Activated CD4-positive, alpha-beta memory T cell treated with anti-CD3 and anti-CD28 coated beads, Interleukin-2, amount 10 ng/mL, durations not matched to agents 7 days and 5 days (primary cell): ENCODE results near the gene PTPRU. TPM values are rescaled to one million over a fixed set of nuclear protein-coding genes. Genes with fewer than 3 reads are reported as not detected.

Source experiments
- CTCF ChIA-PET: fragments of 350-600 bp; sonication (Branson Sonifier 250); formaldehyde crosslinking; loops from one replicate; lab custom pipeline; 2021; ENCODE audit warnings: antibody characterized with exemption, inconsistent platforms; lab: Charles Lee
- POLR2A ChIA-PET: fragments of 350-600 bp; sonication (Branson Sonifier 250); formaldehyde crosslinking; loops from one replicate; lab custom pipeline; 2021; ENCODE audit warnings: antibody characterized with exemption; lab: Charles Lee
- DNase-seq: peaks from one replicate; pipeline ENCODE4 v3.0.0-alpha.2; 2020
- H3K27ac Mint-ChIP-seq: one replicate; pipeline ENCODE4 v1.8.0; 2021; ENCODE audit warnings: mild to moderate bottlenecking, mixed read lengths
- H3K27me3 Mint-ChIP-seq: one replicate; pipeline ENCODE4 v1.8.0; 2021; ENCODE audit warnings: mixed read lengths
- H3K36me3 Mint-ChIP-seq: one replicate; pipeline ENCODE4 v1.8.0; 2021; ENCODE audit warnings: low read depth, mixed read lengths
- H3K4me1 Mint-ChIP-seq: one replicate; pipeline ENCODE4 v1.8.0; 2021; ENCODE audit warnings: mixed read lengths
- H3K4me3 Mint-ChIP-seq: one replicate; pipeline ENCODE4 v1.8.0; 2021; ENCODE audit warnings: mild to moderate bottlenecking, mixed read lengths
- H3K9me3 Mint-ChIP-seq: one replicate; pipeline ENCODE4 v1.8.0; 2021; ENCODE audit warnings: mixed read lengths
- total RNA-seq, 2 experiments: library from RNA; stranded (reverse); gene quantifications; one replicate each; pipeline ENCODE4 v1.2.3, GENCODE V29; 2021

The PTPRU gene
- total RNA-seq, 2 experiments from 2014 or later = 0.13 to 0.68 TPM

- DNase-seq = no peak
- ChIA-PET CTCF (no interaction called here), POLR2A (no interaction called here)
- peaks cover 9% of the 10 kb centered on the region for H3K27me3 Mint-ChIP-seq
- H3K36me3 Mint-ChIP-seq = no peaks in the 10 kb centered on the region
- H3K4me1 Mint-ChIP-seq = no peaks in the 10 kb centered on the region
- no peaks in the 10 kb centered on the region for H3K9me3 Mint-ChIP-seq
- H3K27ac Mint-ChIP-seq = no peak overlapping the region
- no peak overlapping the region for H3K4me3 Mint-ChIP-seq
Measured at GRCh38 chr1:29251164-29252124, 15.1 kb downstream of the PTPRU start.

GRCh38 chr1:29253180-29253579, 16.9 kb downstream of the PTPRU start:
- ChIA-PET POLR2A (no interaction called here), CTCF (no interaction called here)
- H3K9me3 Mint-ChIP-seq = no peaks in the 10 kb centered on the region
- no peak overlapping the region for H3K4me3 Mint-ChIP-seq
- no peak overlapping the region for H3K27ac Mint-ChIP-seq
- DNase-seq = no peak
- peaks cover 14% of the 10 kb centered on the region for H3K27me3 Mint-ChIP-seq
- no peaks in the 10 kb centered on the region for H3K4me1 Mint-ChIP-seq
- H3K36me3 Mint-ChIP-seq = no peaks in the 10 kb centered on the region

GRCh38 chr1:29254346-29254745, 18.0 kb downstream of the PTPRU start:
- Mint-ChIP-seq H3K9me3 (no peaks in the 10 kb centered on the region), H3K36me3 (no peaks in the 10 kb centered on the region), H3K4me3 (no peak overlapping the region), H3K27me3 (peaks cover 23% of the 10 kb centered on the region), H3K4me1 (no peaks in the 10 kb centered on the region), H3K27ac (no peak overlapping the region)
- no peak for DNase-seq
- POLR2A ChIA-PET = no interaction called here
- CTCF ChIA-PET = no interaction called here

- Mint-ChIP-seq H3K27me3 (peaks cover 21% of the 10 kb centered on the region), H3K4me1 (peaks cover 2% of the 10 kb centered on the region), H3K4me3 (no peak overlapping the region), H3K36me3 (no peaks in the 10 kb centered on the region), H3K9me3 (no peaks in the 10 kb centered on the region), H3K27ac (no peak overlapping the region)
- CTCF ChIA-PET = no interaction called here
- POLR2A ChIA-PET = no interaction called here
- no peak for DNase-seq
Measured at GRCh38 chr1:29255134-29255666, 18.9 kb downstream of the PTPRU start.

- Mint-ChIP-seq H3K4me1 (peaks cover 3% of the 10 kb centered on the region), H3K27ac (no peak overlapping the region), H3K27me3 (peaks cover 32% of the 10 kb centered on the region), H3K9me3 (no peaks in the 10 kb centered on the region), H3K36me3 (no peaks in the 10 kb centered on the region), H3K4me3 (no peak overlapping the region)
- no peak for DNase-seq
- POLR2A ChIA-PET = no interaction called here
- CTCF ChIA-PET = no interaction called here
Measured at GRCh38 chr1:29256394-29256793, 20.1 kb downstream of the PTPRU start.

GRCh38 chr1:29256979-29257804, 20.9 kb downstream of the PTPRU start:
- ChIA-PET POLR2A (no interaction called here), CTCF (no interaction called here)
- Mint-ChIP-seq H3K27me3 (peaks cover 38% of the 10 kb centered on the region), H3K9me3 (no peaks in the 10 kb centered on the region), H3K4me3 (no peak overlapping the region), H3K36me3 (no peaks in the 10 kb centered on the region), H3K27ac (no peak overlapping the region), H3K4me1 (peaks cover 3% of the 10 kb centered on the region)
- no peak for DNase-seq

GRCh38 chr1:29258189-29258975, 22.1 kb downstream of the PTPRU start:
- DNase-seq = no peak
- POLR2A ChIA-PET = no interaction called here
- no peak overlapping the region for H3K27ac Mint-ChIP-seq
- H3K4me1 Mint-ChIP-seq = peaks cover 3% of the 10 kb centered on the region
- H3K27me3 Mint-ChIP-seq = peaks cover 41% of the 10 kb centered on the region
- H3K36me3 Mint-ChIP-seq = no peaks in the 10 kb centered on the region
- no peak overlapping the region for H3K4me3 Mint-ChIP-seq
- no peaks in the 10 kb centered on the region for H3K9me3 Mint-ChIP-seq
- CTCF ChIA-PET = no interaction called here

GRCh38 chr1:29258976-29259801, 22.9 kb downstream of the PTPRU start:
- Mint-ChIP-seq H3K9me3 (no peaks in the 10 kb centered on the region), H3K4me1 (peaks cover 3% of the 10 kb centered on the region), H3K36me3 (no peaks in the 10 kb centered on the region), H3K27ac (no peak overlapping the region), H3K4me3 (no peak overlapping the region), H3K27me3 (peaks cover 45% of the 10 kb centered on the region)
- DNase-seq = no peak
- ChIA-PET CTCF (no interaction called here), POLR2A (no interaction called here)

GRCh38 chr1:29259802-29260441, 23.6 kb downstream of the PTPRU start:
- peak; percentile 31 for DNase-seq
- CTCF ChIA-PET = no interaction called here
- peaks cover 45% of the 10 kb centered on the region for H3K27me3 Mint-ChIP-seq
- H3K27ac Mint-ChIP-seq = no peak overlapping the region
- H3K4me1 Mint-ChIP-seq = peaks cover 3% of the 10 kb centered on the region
- H3K9me3 Mint-ChIP-seq = no peaks in the 10 kb centered on the region
- no peaks in the 10 kb centered on the region for H3K36me3 Mint-ChIP-seq
- H3K4me3 Mint-ChIP-seq = peak overlapping the region; percentile 58
- POLR2A ChIA-PET = no interaction called here

- no peak overlapping the region for H3K4me3 Mint-ChIP-seq
- ChIA-PET POLR2A (no interaction called here), CTCF (no interaction called here)
Measured at GRCh38 chr1:29260531-29260930, 24.2 kb downstream of the PTPRU start.

GRCh38 chr1:29264773-29265389, 28.6 kb downstream of the PTPRU start:
- DNase-seq = no peak
- Mint-ChIP-seq H3K4me1 (peaks cover 3% of the 10 kb centered on the region), H3K9me3 (no peaks in the 10 kb centered on the region), H3K27me3 (peaks cover 62% of the 10 kb centered on the region), H3K4me3 (no peak overlapping the region), H3K27ac (no peak overlapping the region), H3K36me3 (no peaks in the 10 kb centered on the region)
- POLR2A ChIA-PET = no interaction called here
- CTCF ChIA-PET = no interaction called here

More at GRCh38 chr1:29260531-29260930, 24.2 kb downstream of the PTPRU start:
- no peak overlapping the region for H3K27ac Mint-ChIP-seq
- no peak for DNase-seq
- H3K9me3 Mint-ChIP-seq = no peaks in the 10 kb centered on the region
- no peaks in the 10 kb centered on the region for H3K36me3 Mint-ChIP-seq
- H3K4me1 Mint-ChIP-seq = peaks cover 3% of the 10 kb centered on the region
- peaks cover 49% of the 10 kb centered on the region for H3K27me3 Mint-ChIP-seq
